ENCODE data around the gene CACNG4. TPM values are rescaled to one million over a fixed set of nuclear protein-coding genes. Genes with fewer than 3 reads are reported as not detected.

CACNG4 gene
- total and polyA plus RNA-seq, 2 experiments from 2014 or later = 1.6 to 4.1 TPM

DNA sequence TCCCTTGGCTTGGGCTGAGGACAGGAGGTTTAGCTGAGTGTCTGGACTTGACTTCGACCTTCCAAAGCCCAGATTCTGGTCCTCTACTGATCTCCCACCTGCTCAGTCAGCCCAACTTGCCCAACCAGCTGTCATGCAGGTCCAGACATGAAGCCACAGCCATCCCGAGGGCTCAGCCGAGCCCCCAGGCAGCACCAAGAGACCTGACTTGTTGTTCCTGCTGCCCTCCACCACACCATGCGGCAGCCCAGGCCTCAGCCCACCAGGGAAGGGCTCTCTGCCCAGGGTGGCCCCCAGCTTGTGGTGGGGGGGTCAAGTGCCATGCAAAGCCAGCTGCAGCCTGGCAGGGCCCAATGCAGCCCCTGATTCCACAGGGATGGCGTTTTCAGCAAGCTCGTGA, 17.2 kb upstream of the CACNG4 start (continued):
- TF ChIP-seq, protein P1, sequence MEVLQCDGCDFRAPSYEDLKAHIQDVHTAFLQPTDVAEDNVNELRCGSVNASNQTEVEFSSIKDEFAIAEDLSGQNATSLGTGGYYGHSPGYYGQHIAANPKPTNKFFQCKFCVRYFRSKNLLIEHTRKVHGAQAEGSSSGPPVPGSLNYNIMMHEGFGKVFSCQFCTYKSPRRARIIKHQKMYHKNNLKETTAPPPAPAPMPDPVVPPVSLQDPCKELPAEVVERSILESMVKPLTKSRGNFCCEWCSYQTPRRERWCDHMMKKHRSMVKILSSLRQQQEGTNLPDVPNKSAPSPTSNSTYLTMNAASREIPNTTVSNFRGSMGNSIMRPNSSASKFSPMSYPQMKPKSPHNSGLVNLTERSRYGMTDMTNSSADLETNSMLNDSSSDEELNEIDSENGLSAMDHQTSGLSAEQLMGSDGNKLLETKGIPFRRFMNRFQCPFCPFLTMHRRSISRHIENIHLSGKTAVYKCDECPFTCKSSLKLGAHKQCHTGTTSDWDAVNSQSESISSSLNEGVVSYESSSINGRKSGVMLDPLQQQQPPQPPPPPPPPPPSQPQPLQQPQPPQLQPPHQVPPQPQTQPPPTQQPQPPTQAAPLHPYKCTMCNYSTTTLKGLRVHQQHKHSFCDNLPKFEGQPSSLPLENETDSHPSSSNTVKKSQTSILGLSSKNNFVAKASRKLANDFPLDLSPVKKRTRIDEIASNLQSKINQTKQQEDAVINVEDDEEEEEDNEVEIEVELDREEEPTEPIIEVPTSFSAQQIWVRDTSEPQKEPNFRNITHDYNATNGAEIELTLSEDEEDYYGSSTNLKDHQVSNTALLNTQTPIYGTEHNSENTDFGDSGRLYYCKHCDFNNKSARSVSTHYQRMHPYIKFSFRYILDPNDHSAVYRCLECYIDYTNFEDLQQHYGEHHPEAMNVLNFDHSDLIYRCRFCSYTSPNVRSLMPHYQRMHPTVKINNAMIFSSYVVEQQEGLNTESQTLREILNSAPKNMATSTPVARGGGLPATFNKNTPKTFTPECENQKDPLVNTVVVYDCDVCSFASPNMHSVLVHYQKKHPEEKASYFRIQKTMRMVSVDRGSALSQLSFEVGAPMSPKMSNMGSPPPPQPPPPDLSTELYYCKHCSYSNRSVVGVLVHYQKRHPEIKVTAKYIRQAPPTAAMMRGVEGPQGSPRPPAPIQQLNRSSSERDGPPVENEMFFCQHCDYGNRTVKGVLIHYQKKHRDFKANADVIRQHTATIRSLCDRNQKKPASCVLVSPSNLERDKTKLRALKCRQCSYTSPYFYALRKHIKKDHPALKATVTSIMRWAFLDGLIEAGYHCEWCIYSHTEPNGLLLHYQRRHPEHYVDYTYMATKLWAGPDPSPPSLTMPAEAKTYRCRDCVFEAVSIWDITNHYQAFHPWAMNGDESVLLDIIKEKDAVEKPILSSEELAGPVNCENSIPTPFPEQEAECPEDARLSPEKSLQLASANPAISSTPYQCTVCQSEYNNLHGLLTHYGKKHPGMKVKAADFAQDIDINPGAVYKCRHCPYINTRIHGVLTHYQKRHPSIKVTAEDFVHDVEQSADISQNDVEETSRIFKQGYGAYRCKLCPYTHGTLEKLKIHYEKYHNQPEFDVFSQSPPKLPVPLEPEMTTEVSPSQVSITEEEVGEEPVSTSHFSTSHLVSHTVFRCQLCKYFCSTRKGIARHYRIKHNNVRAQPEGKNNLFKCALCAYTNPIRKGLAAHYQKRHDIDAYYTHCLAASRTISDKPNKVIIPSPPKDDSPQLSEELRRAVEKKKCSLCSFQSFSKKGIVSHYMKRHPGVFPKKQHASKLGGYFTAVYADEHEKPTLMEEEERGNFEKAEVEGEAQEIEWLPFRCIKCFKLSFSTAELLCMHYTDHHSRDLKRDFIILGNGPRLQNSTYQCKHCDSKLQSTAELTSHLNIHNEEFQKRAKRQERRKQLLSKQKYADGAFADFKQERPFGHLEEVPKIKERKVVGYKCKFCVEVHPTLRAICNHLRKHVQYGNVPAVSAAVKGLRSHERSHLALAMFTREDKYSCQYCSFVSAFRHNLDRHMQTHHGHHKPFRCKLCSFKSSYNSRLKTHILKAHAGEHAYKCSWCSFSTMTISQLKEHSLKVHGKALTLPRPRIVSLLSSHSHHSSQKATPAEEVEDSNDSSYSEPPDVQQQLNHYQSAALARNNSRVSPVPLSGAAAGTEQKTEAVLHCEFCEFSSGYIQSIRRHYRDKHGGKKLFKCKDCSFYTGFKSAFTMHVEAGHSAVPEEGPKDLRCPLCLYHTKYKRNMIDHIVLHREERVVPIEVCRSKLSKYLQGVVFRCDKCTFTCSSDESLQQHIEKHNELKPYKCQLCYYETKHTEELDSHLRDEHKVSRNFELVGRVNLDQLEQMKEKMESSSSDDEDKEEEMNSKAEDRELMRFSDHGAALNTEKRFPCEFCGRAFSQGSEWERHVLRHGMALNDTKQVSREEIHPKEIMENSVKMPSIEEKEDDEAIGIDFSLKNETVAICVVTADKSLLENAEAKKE (CRISPR knock-in tag; IDR thresholded peaks at IDR 0.05) = no peak
- no peak for TF ChIP-seq ZNF114 (CRISPR knock-in tag; IDR thresholded peaks at IDR 0.05)

DNA sequence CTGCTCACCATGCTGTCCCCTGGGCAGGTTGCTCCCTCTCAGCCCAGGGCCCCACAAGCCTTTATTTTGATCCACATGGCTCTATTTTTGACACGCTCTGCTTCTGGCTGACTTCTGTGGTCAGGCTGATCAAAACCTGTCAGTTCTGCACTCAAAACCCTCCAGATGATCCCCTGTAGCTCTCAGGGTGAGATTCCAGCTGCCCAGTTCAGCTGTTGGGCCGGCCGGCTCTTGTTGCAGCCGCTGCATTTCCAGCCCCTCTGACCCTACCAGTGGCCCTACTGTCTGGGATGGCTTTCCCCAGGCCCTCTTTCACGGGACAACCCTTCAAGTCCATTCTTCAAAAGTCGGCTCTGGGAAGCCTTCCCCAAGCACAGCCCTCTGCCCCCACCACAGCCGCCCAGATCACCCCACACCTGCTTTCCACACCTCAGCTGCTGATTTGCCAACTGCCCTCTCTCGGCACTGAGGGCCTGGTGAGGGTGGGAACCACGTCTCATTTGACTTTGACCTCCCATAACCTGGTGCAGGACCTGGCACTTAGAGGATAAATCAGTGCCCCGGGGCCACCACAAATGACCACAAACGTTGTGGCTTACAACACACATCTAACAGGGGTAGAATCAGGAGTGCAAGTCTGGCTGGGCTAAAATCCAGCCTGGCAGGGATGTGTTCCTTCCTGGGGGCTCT, 16.3 kb upstream of the CACNG4 start:
- H3K4me3 ChIP-seq = no peak overlapping the region
- 0 out of 2 replicates have a peak, but pooled peaks cover 10% of the 10 kb centered on the region for H3K9me2 ChIP-seq (ENCODE audit: insufficient read depth)
- no peak overlapping the region for H3K4me2 ChIP-seq
- H3K36me3 ChIP-seq (ENCODE audit: insufficient read depth) = no peaks in the 10 kb centered on the region
- Mint-ChIP-seq H3K4me1 (peaks cover 35% of the 10 kb centered on the region), H3K4me3 (no peak overlapping the region), H3K9me3 (peaks cover 20% of the 10 kb centered on the region), H3K27ac (no peak overlapping the region), H3K27me3 (ENCODE audit: insufficient read depth, low read depth, poor library complexity) (peaks cover 14% of the 10 kb centered on the region), H3K36me3 (ENCODE audit: low read depth) (peaks cover 8% of the 10 kb centered on the region; the same call in 2 of the 3 replicates)
- H3K27ac ChIP-seq (ENCODE audit: low read depth) = no peak overlapping the region
- no peaks in the 10 kb centered on the region for H3K79me2 ChIP-seq (replicated peaks; ENCODE audit: insufficient read depth)
- no peaks in the 10 kb centered on the region for H3F3A ChIP-seq (replicated peaks; ENCODE audit: low read depth)
- DNase-seq (ENCODE audit: low spot score) (no peak), ATAC-seq (no peak)
- H3K27me3 ChIP-seq (ENCODE audit: insufficient read depth) = no peaks in the 10 kb centered on the region
- H2AFZ ChIP-seq = no peak overlapping the region
- no peaks in the 10 kb centered on the region for H4K20me1 ChIP-seq (replicated peaks; ENCODE audit: insufficient read depth)
- no peak for TF ChIP-seq NANOG (IDR thresholded peaks at IDR 0.05; ENCODE audit: borderline replicate concordance)
- no peak for TF ChIP-seq ZNF331 (CRISPR knock-in tag; IDR thresholded peaks at IDR 0.05; ENCODE audit: low read depth)
- no peak for TF ChIP-seq EZH2 (IDR thresholded peaks at IDR 0.05; ENCODE audit: low read depth, unreplicated experiment)
- TF ChIP-seq, protein P1 (CRISPR knock-in tag; IDR thresholded peaks at IDR 0.05) = no peak
- no peak for TF ChIP-seq POLR2AphosphoS5 (IDR thresholded peaks at IDR 0.05; ENCODE audit: low read depth)
- peaks cover 22% of the 10 kb centered on the region for H3K4me1 ChIP-seq (ENCODE audit: insufficient read depth)

Data from GM23338 (cell line).